GM23338 (cell line): ENCODE measurements around the gene SERPINI1. TPM values are rescaled to one million over a fixed set of nuclear protein-coding genes. Genes with fewer than 3 reads are reported as not detected.

Experiments
- ATAC-seq: fragments of 200-7000 bp; cut with Tn5 transposase; 3 replicates; pipeline ENCODE4 v1.9.1; 2020
- DNase-seq: peaks from one replicate; pipeline ENCODE4 v3.0.0-alpha.2; 2015; ENCODE audit warnings: low spot score
- H2AFZ ChIP-seq: fragments of 200-600 bp; sonication (generic); 2 replicates; pipeline ENCODE4 v1.8.0; 2016; ENCODE audit warnings: antibody characterized with exemption, mild to moderate bottlenecking, moderate library complexity
- H3F3A ChIP-seq: fragments of 200-600 bp; sonication (generic); replicated peaks from 2 replicates; pipeline ENCODE4 v1.8.0; 2017; ENCODE audit warnings: antibody characterized with exemption, mixed run types, low read depth
- H3K27ac ChIP-seq: fragments of 200-600 bp; sonication (generic); 2 replicates; pipeline ENCODE4 v1.6.1; 2016; ENCODE audit warnings: low read depth
- H3K27me3 ChIP-seq: fragments of 200-600 bp; sonication (generic); 2 replicates; pipeline ENCODE4 v1.8.0; 2016; ENCODE audit warnings: mild to moderate bottlenecking, mixed run types, moderate library complexity; ENCODE audit not compliant: insufficient read depth
- H3K36me3 ChIP-seq: fragments of 200-600 bp; sonication (generic); 2 replicates; pipeline ENCODE4 v1.8.0; 2016; ENCODE audit warnings: mild to moderate bottlenecking; ENCODE audit not compliant: insufficient read depth
- H3K4me1 ChIP-seq: fragments of 200-600 bp; sonication (generic); 2 replicates; pipeline ENCODE4 v1.8.0; 2016; ENCODE audit warnings: mild to moderate bottlenecking, moderate library complexity; ENCODE audit not compliant: insufficient read depth
- H3K4me2 ChIP-seq: fragments of 200-600 bp; sonication (generic); 2 replicates; pipeline ENCODE4 v1.7.1; 2017; ENCODE audit warnings: mixed run types
- H3K4me3 ChIP-seq: fragments of 200-600 bp; sonication (generic); 2 replicates; pipeline ENCODE4 v1.6.1; 2016; ENCODE audit warnings: mixed run types
- H3K79me2 ChIP-seq: fragments of 200-600 bp; sonication (generic); replicated peaks from 2 replicates; pipeline ENCODE4 v1.8.0; 2017; ENCODE audit warnings: mild to moderate bottlenecking; ENCODE audit not compliant: insufficient read depth
- H3K9me2 ChIP-seq: fragments of 200-600 bp; sonication (generic); 2 replicates; pipeline ENCODE4 v1.8.0; 2017; ENCODE audit not compliant: insufficient read depth
- H4K20me1 ChIP-seq: fragments of 200-600 bp; sonication (generic); replicated peaks from 2 replicates; pipeline ENCODE4 v1.8.0; 2017; ENCODE audit warnings: mild to moderate bottlenecking; ENCODE audit not compliant: insufficient read depth
- H3K27ac Mint-ChIP-seq: 2 replicates; pipeline ENCODE4 v1.8.0; 2020; ENCODE audit warnings: inconsistent platforms, mild to moderate bottlenecking, moderate library complexity, mixed read lengths
- H3K27me3 Mint-ChIP-seq: 3 replicates; pipeline ENCODE4 v1.8.0; 2022; ENCODE audit warnings: low read depth, mild to moderate bottlenecking, moderate library complexity, mixed read lengths, inconsistent platforms; ENCODE audit not compliant: insufficient read depth, poor library complexity
- H3K36me3 Mint-ChIP-seq: 3 replicates; pipeline ENCODE4 v1.8.0; 2021; ENCODE audit warnings: low read depth, mild to moderate bottlenecking, inconsistent platforms, moderate library complexity, mixed read lengths
- H3K4me1 Mint-ChIP-seq: 3 replicates; pipeline ENCODE4 v1.8.0; 2020; ENCODE audit warnings: mild to moderate bottlenecking, inconsistent platforms, mixed read lengths
- H3K4me3 Mint-ChIP-seq: 3 replicates; pipeline ENCODE4 v1.8.0; 2021; ENCODE audit warnings: moderate library complexity, mild to moderate bottlenecking, inconsistent platforms, mixed read lengths
- H3K9me3 Mint-ChIP-seq: 3 replicates; pipeline ENCODE4 v1.8.0; 2020; ENCODE audit warnings: moderate library complexity, mild to moderate bottlenecking, inconsistent platforms, mixed read lengths
- ETS1 ChIP-seq: IDR thresholded peaks from 2 replicates; pipeline ENCODE4 v1.6.1; 2016; ENCODE audit warnings: antibody characterized with exemption
- EZH2 ChIP-seq: fragments of 200-600 bp; sonication (generic); IDR thresholded peaks from one replicate; pipeline ENCODE4 v1.8.0; 2017; ENCODE audit warnings: antibody characterized with exemption, mild to moderate bottlenecking, low read depth; ENCODE audit not compliant: unreplicated experiment
- JUNB ChIP-seq: IDR thresholded peaks from one replicate; pipeline ENCODE4 v1.6.1; 2016; ENCODE audit warnings: antibody characterized with exemption; ENCODE audit not compliant: unreplicated experiment
- NANOG ChIP-seq: IDR thresholded peaks from 2 replicates; pipeline ENCODE4 v1.6.1; 2016; ENCODE audit warnings: antibody characterized with exemption, borderline replicate concordance
- POLR2AphosphoS5 ChIP-seq: IDR thresholded peaks from 2 replicates; pipeline ENCODE4 v1.6.1; 2016; ENCODE audit warnings: antibody characterized with exemption, low read depth
- polyA plus RNA-seq: library from polyadenylated mRNA; unstranded; fragments of >200 nt; fragmentation: Nextera tagmentation; extraction: Ambion mirVana; gene quantifications from 2 replicates; pipeline ENCODE4 v1.2.1, GENCODE V29; 2016
- total RNA-seq: library from RNA; depleted of rRNA; stranded (reverse); fragments of >200 nt; shearing (Covaris generic); gene quantifications from 2 replicates; pipeline ENCODE4 v1.2.3, GENCODE V29; 2014
- TF ChIP-seq, protein P1 (sequence below): fragments of 250-450 bp; sonication (Bioruptor Pico); IDR thresholded peaks from 2 replicates; pipeline ENCODE4 v1.5.0; 2020; ENCODE audit warnings: mild to moderate bottlenecking, moderate library complexity

SERPINI1 gene
- total and polyA plus RNA-seq, 2 experiments from 2014 or later = 9.2 to 26.6 TPM

GRCh38 chr3:167749728-167750127, 14.2 kb downstream of the SERPINI1 start:
- Histone ChIP-seq H3K27me3 (no peaks in the 10 kb centered on the region), H3K4me3 (no peak overlapping the region), H3K4me2 (no peak overlapping the region), H3K9me2 (no peaks in the 10 kb centered on the region), H3K4me1 (no peaks in the 10 kb centered on the region), H2AFZ (no peak overlapping the region), H3F3A (no peaks in the 10 kb centered on the region), H4K20me1 (no peaks in the 10 kb centered on the region), H3K79me2 (no peaks in the 10 kb centered on the region), H3K27ac (no peak overlapping the region), H3K36me3 (no peaks in the 10 kb centered on the region)
- no peak overlapping the region for H3K27ac Mint-ChIP-seq
- DNase-seq (no peak), ATAC-seq (no peak)
- peaks cover 2% of the 10 kb centered on the region for H3K27me3 Mint-ChIP-seq
- no peak overlapping the region for H3K4me3 Mint-ChIP-seq
- TF ChIP-seq JUNB (no peak), EZH2 (no peak), POLR2AphosphoS5 (no peak), NANOG (no peak), ETS1 (no peak)
- TF ChIP-seq, protein P1, sequence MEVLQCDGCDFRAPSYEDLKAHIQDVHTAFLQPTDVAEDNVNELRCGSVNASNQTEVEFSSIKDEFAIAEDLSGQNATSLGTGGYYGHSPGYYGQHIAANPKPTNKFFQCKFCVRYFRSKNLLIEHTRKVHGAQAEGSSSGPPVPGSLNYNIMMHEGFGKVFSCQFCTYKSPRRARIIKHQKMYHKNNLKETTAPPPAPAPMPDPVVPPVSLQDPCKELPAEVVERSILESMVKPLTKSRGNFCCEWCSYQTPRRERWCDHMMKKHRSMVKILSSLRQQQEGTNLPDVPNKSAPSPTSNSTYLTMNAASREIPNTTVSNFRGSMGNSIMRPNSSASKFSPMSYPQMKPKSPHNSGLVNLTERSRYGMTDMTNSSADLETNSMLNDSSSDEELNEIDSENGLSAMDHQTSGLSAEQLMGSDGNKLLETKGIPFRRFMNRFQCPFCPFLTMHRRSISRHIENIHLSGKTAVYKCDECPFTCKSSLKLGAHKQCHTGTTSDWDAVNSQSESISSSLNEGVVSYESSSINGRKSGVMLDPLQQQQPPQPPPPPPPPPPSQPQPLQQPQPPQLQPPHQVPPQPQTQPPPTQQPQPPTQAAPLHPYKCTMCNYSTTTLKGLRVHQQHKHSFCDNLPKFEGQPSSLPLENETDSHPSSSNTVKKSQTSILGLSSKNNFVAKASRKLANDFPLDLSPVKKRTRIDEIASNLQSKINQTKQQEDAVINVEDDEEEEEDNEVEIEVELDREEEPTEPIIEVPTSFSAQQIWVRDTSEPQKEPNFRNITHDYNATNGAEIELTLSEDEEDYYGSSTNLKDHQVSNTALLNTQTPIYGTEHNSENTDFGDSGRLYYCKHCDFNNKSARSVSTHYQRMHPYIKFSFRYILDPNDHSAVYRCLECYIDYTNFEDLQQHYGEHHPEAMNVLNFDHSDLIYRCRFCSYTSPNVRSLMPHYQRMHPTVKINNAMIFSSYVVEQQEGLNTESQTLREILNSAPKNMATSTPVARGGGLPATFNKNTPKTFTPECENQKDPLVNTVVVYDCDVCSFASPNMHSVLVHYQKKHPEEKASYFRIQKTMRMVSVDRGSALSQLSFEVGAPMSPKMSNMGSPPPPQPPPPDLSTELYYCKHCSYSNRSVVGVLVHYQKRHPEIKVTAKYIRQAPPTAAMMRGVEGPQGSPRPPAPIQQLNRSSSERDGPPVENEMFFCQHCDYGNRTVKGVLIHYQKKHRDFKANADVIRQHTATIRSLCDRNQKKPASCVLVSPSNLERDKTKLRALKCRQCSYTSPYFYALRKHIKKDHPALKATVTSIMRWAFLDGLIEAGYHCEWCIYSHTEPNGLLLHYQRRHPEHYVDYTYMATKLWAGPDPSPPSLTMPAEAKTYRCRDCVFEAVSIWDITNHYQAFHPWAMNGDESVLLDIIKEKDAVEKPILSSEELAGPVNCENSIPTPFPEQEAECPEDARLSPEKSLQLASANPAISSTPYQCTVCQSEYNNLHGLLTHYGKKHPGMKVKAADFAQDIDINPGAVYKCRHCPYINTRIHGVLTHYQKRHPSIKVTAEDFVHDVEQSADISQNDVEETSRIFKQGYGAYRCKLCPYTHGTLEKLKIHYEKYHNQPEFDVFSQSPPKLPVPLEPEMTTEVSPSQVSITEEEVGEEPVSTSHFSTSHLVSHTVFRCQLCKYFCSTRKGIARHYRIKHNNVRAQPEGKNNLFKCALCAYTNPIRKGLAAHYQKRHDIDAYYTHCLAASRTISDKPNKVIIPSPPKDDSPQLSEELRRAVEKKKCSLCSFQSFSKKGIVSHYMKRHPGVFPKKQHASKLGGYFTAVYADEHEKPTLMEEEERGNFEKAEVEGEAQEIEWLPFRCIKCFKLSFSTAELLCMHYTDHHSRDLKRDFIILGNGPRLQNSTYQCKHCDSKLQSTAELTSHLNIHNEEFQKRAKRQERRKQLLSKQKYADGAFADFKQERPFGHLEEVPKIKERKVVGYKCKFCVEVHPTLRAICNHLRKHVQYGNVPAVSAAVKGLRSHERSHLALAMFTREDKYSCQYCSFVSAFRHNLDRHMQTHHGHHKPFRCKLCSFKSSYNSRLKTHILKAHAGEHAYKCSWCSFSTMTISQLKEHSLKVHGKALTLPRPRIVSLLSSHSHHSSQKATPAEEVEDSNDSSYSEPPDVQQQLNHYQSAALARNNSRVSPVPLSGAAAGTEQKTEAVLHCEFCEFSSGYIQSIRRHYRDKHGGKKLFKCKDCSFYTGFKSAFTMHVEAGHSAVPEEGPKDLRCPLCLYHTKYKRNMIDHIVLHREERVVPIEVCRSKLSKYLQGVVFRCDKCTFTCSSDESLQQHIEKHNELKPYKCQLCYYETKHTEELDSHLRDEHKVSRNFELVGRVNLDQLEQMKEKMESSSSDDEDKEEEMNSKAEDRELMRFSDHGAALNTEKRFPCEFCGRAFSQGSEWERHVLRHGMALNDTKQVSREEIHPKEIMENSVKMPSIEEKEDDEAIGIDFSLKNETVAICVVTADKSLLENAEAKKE (CRISPR knock-in tag) = no peak
- H3K4me1 Mint-ChIP-seq = peaks cover 5% of the 10 kb centered on the region; the same call in 2 of the 3 replicates
- no peaks in the 10 kb centered on the region for H3K36me3 Mint-ChIP-seq
- H3K9me3 Mint-ChIP-seq = no peaks in the 10 kb centered on the region
